OCI-LY1 (cell line): ENCODE results near the gene CRHR1.

Experiments used
- H2AFZ ChIP-seq: fragments of 200-600 bp; sonication (generic), shearing (Covaris generic); 2 replicates; pipeline ENCODE4 v1.6.0; 2014; ENCODE audit warnings: antibody characterized with exemption, mild to moderate bottlenecking, low read length
- H3F3A ChIP-seq: fragments of 200-600 bp; sonication (generic), shearing (Covaris generic); 2 replicates; pipeline ENCODE4 v1.6.0; 2014; ENCODE audit warnings: mild to moderate bottlenecking, antibody characterized with exemption, low read length, moderate library complexity; ENCODE audit not compliant: insufficient read depth
- H3K27ac ChIP-seq: fragments of 200-600 bp; sonication (generic); 2 replicates; pipeline ENCODE4 v1.5.1; 2014; ENCODE audit warnings: low read length, mixed run types, mild to moderate bottlenecking, low read depth; ENCODE audit not compliant: poor library complexity, severe bottlenecking
- H3K27me3 ChIP-seq: fragments of 200-600 bp; sonication (generic); 2 replicates; pipeline ENCODE4 v1.6.0; 2014; ENCODE audit warnings: antibody characterized with exemption, mild to moderate bottlenecking, low read length, moderate library complexity; ENCODE audit not compliant: insufficient read depth
- H3K36me3 ChIP-seq: fragments of 200-600 bp; sonication (generic); 2 replicates; pipeline ENCODE4 v1.6.1; 2014; ENCODE audit warnings: mild to moderate bottlenecking, antibody characterized with exemption, low read length, moderate library complexity, mixed read lengths; ENCODE audit not compliant: insufficient read depth
- H3K4me1 ChIP-seq: fragments of 200-600 bp; sonication (generic); 2 replicates; pipeline ENCODE4 v1.5.1; 2014; ENCODE audit warnings: mild to moderate bottlenecking, low read length, moderate library complexity; ENCODE audit not compliant: insufficient read depth, severe bottlenecking
- H3K4me2 ChIP-seq: fragments of 200-600 bp; sonication (generic), shearing (Covaris generic); 2 replicates; pipeline ENCODE4 v1.6.1; 2014; ENCODE audit warnings: low read length
- H3K4me3 ChIP-seq: fragments of 200-600 bp; sonication (generic); 2 replicates; pipeline ENCODE4 v1.5.1; 2014; ENCODE audit warnings: low read length, low read depth, mild to moderate bottlenecking, mixed read lengths; ENCODE audit not compliant: poor library complexity, severe bottlenecking
- H3K79me2 ChIP-seq: fragments of 200-600 bp; shearing (Covaris generic); 2 replicates; pipeline ENCODE4 v1.6.1; 2016; ENCODE audit warnings: mixed run types, low read length, mixed read lengths; ENCODE audit not compliant: insufficient read depth
- H3K9ac ChIP-seq: fragments of 200-600 bp; sonication (generic), shearing (Covaris generic); 2 replicates; pipeline ENCODE4 v1.6.1; 2014; ENCODE audit warnings: mild to moderate bottlenecking, low read length, mixed read lengths
- H3K9me2 ChIP-seq: fragments of 200-600 bp; sonication (generic), shearing (Covaris generic); 2 replicates; pipeline ENCODE4 v1.6.1; 2014; ENCODE audit warnings: low read depth, mild to moderate bottlenecking, low read length, mixed read lengths
- H3K9me3 ChIP-seq: fragments of 200-600 bp; shearing (Covaris generic); 2 replicates; pipeline ENCODE4 v1.6.1; 2014; ENCODE audit warnings: low read length, mixed read lengths
- H4K20me1 ChIP-seq: fragments of 200-600 bp; sonication (generic), shearing (Covaris generic); 2 replicates; pipeline ENCODE4 v1.6.0; 2016; ENCODE audit warnings: mild to moderate bottlenecking, low read length; ENCODE audit not compliant: insufficient read depth
- EZH2 ChIP-seq: fragments of 200-600 bp; sonication (generic), shearing (Covaris generic); IDR thresholded peaks from 2 replicates; pipeline ENCODE4 v1.8.0; 2017; ENCODE audit warnings: borderline replicate concordance, mixed run types, mild to moderate bottlenecking, antibody characterized with exemption, low read length, moderate library complexity, mixed read lengths
- TF ChIP-seq, protein P1 (sequence below): fragments of 200-600 bp; sonication (generic), shearing (Covaris generic); IDR thresholded peaks from 2 replicates; pipeline ENCODE4 v1.5.1; 2017; ENCODE audit warnings: mild to moderate bottlenecking, antibody characterized with exemption, low read length, moderate library complexity, mixed read lengths

Gene CRHR1

DNA sequence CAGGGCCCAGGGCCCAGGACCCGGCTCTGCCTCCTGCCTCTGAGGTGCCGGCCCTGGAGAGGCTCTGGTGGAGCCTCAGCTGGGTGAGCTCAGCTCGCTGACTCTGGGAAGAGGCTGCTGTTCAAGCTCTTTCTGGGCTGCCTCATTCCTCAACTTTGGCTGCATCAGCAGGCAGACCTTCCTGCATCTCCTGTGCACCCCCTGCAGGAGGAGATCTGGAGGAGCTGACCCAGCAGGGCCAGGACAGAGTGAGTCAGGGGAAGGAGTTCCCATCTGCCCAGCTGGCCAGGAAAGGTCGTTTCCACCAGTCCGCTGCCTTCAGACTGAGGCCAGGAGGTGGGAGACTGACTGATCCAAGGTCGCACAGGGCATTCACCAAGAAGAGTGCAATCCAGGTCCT is 10.7 kb downstream of the CRHR1 start:
- TF ChIP-seq, protein P1, sequence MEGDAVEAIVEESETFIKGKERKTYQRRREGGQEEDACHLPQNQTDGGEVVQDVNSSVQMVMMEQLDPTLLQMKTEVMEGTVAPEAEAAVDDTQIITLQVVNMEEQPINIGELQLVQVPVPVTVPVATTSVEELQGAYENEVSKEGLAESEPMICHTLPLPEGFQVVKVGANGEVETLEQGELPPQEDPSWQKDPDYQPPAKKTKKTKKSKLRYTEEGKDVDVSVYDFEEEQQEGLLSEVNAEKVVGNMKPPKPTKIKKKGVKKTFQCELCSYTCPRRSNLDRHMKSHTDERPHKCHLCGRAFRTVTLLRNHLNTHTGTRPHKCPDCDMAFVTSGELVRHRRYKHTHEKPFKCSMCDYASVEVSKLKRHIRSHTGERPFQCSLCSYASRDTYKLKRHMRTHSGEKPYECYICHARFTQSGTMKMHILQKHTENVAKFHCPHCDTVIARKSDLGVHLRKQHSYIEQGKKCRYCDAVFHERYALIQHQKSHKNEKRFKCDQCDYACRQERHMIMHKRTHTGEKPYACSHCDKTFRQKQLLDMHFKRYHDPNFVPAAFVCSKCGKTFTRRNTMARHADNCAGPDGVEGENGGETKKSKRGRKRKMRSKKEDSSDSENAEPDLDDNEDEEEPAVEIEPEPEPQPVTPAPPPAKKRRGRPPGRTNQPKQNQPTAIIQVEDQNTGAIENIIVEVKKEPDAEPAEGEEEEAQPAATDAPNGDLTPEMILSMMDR = no peak
- no peak for TF ChIP-seq EZH2
- Histone ChIP-seq H3K27me3 (peaks cover 8% of the 10 kb centered on the region; the same call in 1 of the 2 replicates), H4K20me1 (no peaks in the 10 kb centered on the region), H2AFZ (no peak overlapping the region), H3K4me2 (no peak overlapping the region), H3K9ac (no peak overlapping the region), H3K4me1 (no peaks in the 10 kb centered on the region), H3K9me2 (no peaks in the 10 kb centered on the region), H3K27ac (no peak overlapping the region), H3K9me3 (no peaks in the 10 kb centered on the region), H3K36me3 (no peaks in the 10 kb centered on the region), H3K4me3 (no peak overlapping the region), H3F3A (no peaks in the 10 kb centered on the region), H3K79me2 (no peaks in the 10 kb centered on the region)

DNA sequence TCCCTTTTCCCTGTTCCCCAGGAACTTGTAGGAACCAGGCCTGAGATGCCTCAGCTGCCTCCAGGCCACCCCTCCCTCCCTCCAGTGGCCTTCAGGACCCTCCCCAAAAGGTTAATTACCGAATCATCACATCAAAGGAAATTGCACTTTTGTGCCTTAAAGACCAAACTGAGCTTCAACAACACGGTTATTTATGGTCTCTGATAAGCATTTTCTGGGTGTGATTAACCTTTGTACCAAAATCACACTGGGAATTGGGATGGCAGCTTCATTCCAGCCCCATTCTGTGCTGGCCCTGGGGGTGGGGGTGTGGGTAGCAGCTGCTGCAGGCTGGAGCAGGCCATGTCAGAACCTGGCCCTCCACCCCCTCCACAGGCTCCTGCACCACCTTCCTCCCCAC is 16.7 kb downstream of the CRHR1 start:
- Histone ChIP-seq H3K36me3 (no peaks in the 10 kb centered on the region), H3K9me2 (no peaks in the 10 kb centered on the region), H3K4me3 (no peak overlapping the region), H3K9ac (no peak overlapping the region), H3F3A (no peaks in the 10 kb centered on the region), H3K4me2 (no peak overlapping the region), H3K4me1 (no peaks in the 10 kb centered on the region), H3K79me2 (no peaks in the 10 kb centered on the region), H3K27ac (no peak overlapping the region), H3K27me3 (peaks cover 8% of the 10 kb centered on the region; the same call in 1 of the 2 replicates), H3K9me3 (no peaks in the 10 kb centered on the region), H4K20me1 (no peaks in the 10 kb centered on the region), H2AFZ (no peak overlapping the region)
- TF ChIP-seq EZH2 = no peak
- TF ChIP-seq, protein P1 = no peak

DNA sequence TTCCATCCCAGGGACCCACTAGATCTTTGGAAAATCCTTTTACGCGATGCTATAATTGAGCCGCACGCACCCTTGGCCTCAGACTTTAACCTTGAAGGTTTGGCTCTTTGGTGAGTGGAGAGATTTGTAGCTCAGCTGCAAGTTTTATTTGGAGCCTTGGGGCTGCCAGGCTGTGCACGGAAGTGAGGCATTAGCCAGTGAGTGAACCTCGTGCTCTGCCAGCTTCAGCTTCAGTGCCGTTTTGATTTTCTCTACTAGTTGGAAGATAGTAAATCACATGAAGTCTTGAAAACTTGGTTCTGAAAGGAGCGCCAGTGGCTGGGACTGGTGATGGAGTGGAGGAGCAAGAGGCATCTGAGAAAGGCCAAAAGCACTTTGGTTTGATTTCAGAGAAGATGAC is 17.3 kb downstream of the CRHR1 start:
- Histone ChIP-seq H4K20me1 (no peaks in the 10 kb centered on the region), H3K36me3 (no peaks in the 10 kb centered on the region), H3K79me2 (no peaks in the 10 kb centered on the region), H3K4me1 (no peaks in the 10 kb centered on the region), H3K27ac (no peak overlapping the region), H3F3A (no peaks in the 10 kb centered on the region), H3K27me3 (peaks cover 8% of the 10 kb centered on the region; the same call in 1 of the 2 replicates), H3K4me2 (no peak overlapping the region), H3K9me3 (no peaks in the 10 kb centered on the region), H3K4me3 (no peak overlapping the region), H3K9ac (no peak overlapping the region), H3K9me2 (no peaks in the 10 kb centered on the region), H2AFZ (no peak overlapping the region)
- TF ChIP-seq, protein P1 = no peak
- TF ChIP-seq EZH2 = no peak
